IMR-90 (cell line): Measurements from ENCODE around the gene S100B.

Experiments
- BHLHE40 ChIP-seq: fragments of 150-350 bp; IDR thresholded peaks from 2 replicates; pipeline ENCODE4 v1.6.1; 2016; ENCODE audit warnings: mild to moderate bottlenecking, low read depth, low read length
- CEBPB ChIP-seq: IDR thresholded peaks from 2 replicates; pipeline ENCODE4 v1.6.1; 2012; ENCODE audit warnings: low read depth, low read length, improper control_type of control experiment
- CTCF ChIP-seq: conservative IDR thresholded peaks from 2 replicates; pipeline ENCODE4 v1.5.1; 2012; ENCODE audit warnings: mild to moderate bottlenecking, low read depth, low read length, improper control_type of control experiment
- MAFK ChIP-seq: IDR thresholded peaks from 2 replicates; pipeline ENCODE4 v1.6.1; 2012; ENCODE audit warnings: low read depth, low read length, improper control_type of control experiment
- MAZ ChIP-seq: IDR thresholded peaks from 2 replicates; pipeline ENCODE4 v1.6.1; 2012; ENCODE audit warnings: low read depth, mild to moderate bottlenecking, low read length, improper control_type of control experiment, moderate library complexity, borderline replicate concordance
- MXI1 ChIP-seq: IDR thresholded peaks from 2 replicates; pipeline ENCODE4 v1.6.1; 2012; ENCODE audit warnings: low read depth, mild to moderate bottlenecking, low read length, moderate library complexity, borderline replicate concordance
- NFE2L2 ChIP-seq: fragments of 150-350 bp; IDR thresholded peaks from 2 replicates; pipeline ENCODE4 v1.6.1; 2016; ENCODE audit warnings: low read depth, mild to moderate bottlenecking, low read length
- POLR2A ChIP-seq: IDR thresholded peaks from 2 replicates; pipeline ENCODE4 v1.6.1; 2012; ENCODE audit warnings: mild to moderate bottlenecking, low read depth, low read length
- RAD21 ChIP-seq: IDR thresholded peaks from 2 replicates; pipeline ENCODE4 v1.6.1; 2012; ENCODE audit warnings: low read length, improper control_type of control experiment
- RCOR1 ChIP-seq: IDR thresholded peaks from 2 replicates; pipeline ENCODE4 v1.6.1; 2012; ENCODE audit warnings: mild to moderate bottlenecking, low read length, improper control_type of control experiment; ENCODE audit not compliant: insufficient replicate concordance
- RFX5 ChIP-seq: IDR thresholded peaks from 2 replicates; pipeline ENCODE4 v1.8.0; 2012; ENCODE audit warnings: low read depth, mild to moderate bottlenecking, low read length, moderate library complexity
- TF ChIP-seq, protein P1 (sequence below): fragments of 150-350 bp; IDR thresholded peaks from 2 replicates; pipeline ENCODE4 v1.6.1; 2016; ENCODE audit warnings: low read depth, mild to moderate bottlenecking, low read length, moderate library complexity, borderline replicate concordance

DNA sequence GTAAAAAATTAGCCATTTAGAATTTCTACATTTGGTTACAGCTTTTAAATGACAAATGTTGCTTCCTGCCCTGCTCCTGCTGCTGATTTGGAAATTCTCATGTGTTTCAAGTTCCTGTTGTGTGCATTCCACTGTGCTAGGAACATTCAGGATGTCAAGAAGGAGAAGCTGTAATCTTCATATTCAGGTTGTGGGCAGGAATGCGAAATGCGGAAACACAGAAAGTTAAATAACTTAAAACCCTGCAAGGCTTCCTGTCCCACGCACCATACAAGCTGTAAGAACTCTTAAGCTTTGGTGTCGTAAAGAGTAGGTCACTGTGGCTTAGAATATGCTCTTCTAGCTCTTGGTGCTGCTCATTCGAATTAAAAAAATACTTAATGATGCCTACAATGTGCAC, 52.6 kb downstream of the S100B start:
- TF ChIP-seq CTCF (no peak), CEBPB (no peak), RCOR1 (no peak), RFX5 (no peak), POLR2A (no peak), MAFK (no peak), BHLHE40 (no peak), MXI1 (no peak), MAZ (no peak), RAD21 (no peak), NFE2L2 (no peak)
- TF ChIP-seq, protein P1, sequence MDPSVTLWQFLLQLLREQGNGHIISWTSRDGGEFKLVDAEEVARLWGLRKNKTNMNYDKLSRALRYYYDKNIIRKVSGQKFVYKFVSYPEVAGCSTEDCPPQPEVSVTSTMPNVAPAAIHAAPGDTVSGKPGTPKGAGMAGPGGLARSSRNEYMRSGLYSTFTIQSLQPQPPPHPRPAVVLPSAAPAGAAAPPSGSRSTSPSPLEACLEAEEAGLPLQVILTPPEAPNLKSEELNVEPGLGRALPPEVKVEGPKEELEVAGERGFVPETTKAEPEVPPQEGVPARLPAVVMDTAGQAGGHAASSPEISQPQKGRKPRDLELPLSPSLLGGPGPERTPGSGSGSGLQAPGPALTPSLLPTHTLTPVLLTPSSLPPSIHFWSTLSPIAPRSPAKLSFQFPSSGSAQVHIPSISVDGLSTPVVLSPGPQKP, result no peak
